Upper lobe of left lung (tissue), 4 donors: ENCODE results near the gene GRIK5.

Experiments used
- POLR2A ChIP-seq, 4 donors: fragments of 450-650 bp; IDR thresholded peaks; one replicate each; pipeline ENCODE4 v1.5.1; 2016 to 2017; ENCODE audit warnings: antibody characterized with exemption in 4 of 4, mild to moderate bottlenecking in 2 of 4
- TF ChIP-seq, protein P1 (sequence below), 6 experiments: fragments of 450-650 bp in 4 of 6; fragments of 200-600 bp in 2 of 6; sonication (generic) in 2 of 6; IDR thresholded peaks; one replicate each; pipeline ENCODE4 v1.5.1; 2016 to 2019; ENCODE audit warnings: antibody characterized with exemption in 6 of 6

DNA sequence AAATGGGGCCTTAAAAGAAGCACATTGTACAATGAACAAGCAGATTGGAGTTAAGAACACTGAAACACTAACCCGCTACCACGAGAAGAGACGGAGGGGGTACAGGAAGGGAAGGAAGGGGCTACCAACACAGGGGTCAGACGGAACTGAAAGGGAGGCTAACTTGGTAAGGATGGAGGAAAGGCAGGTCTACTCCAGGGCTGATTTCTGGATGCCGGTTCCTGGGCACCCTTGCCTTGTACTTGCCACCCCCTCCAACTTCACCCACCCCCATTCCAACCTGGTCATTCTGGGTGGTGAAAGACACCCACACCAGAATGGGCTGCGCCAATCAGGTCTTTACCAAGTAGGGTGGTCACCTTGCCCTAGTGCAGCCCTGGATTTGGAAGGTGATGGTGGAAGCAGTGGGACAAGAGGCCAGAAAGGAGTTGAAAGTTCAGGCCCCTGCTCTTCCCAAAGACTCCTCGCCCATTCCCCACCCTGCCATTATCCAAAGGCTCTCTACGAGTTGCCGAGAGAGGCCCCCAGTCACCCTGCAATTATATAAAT lies 16.3 kb upstream of the GRIK5 start:
- TF ChIP-seq POLR2A (IDR thresholded peaks at IDR 0.05): no peak
- TF ChIP-seq, protein P1, sequence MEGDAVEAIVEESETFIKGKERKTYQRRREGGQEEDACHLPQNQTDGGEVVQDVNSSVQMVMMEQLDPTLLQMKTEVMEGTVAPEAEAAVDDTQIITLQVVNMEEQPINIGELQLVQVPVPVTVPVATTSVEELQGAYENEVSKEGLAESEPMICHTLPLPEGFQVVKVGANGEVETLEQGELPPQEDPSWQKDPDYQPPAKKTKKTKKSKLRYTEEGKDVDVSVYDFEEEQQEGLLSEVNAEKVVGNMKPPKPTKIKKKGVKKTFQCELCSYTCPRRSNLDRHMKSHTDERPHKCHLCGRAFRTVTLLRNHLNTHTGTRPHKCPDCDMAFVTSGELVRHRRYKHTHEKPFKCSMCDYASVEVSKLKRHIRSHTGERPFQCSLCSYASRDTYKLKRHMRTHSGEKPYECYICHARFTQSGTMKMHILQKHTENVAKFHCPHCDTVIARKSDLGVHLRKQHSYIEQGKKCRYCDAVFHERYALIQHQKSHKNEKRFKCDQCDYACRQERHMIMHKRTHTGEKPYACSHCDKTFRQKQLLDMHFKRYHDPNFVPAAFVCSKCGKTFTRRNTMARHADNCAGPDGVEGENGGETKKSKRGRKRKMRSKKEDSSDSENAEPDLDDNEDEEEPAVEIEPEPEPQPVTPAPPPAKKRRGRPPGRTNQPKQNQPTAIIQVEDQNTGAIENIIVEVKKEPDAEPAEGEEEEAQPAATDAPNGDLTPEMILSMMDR (IDR thresholded peaks at IDR 0.05): no peak
